Measurements from ENCODE around the gene ULK2. TPM values are rescaled to one million over a fixed set of nuclear protein-coding genes. Genes with fewer than 3 reads are reported as not detected.

Gene ULK2
- total RNA-seq, 1 experiment from 2014 or later = 12.7 TPM

DNA sequence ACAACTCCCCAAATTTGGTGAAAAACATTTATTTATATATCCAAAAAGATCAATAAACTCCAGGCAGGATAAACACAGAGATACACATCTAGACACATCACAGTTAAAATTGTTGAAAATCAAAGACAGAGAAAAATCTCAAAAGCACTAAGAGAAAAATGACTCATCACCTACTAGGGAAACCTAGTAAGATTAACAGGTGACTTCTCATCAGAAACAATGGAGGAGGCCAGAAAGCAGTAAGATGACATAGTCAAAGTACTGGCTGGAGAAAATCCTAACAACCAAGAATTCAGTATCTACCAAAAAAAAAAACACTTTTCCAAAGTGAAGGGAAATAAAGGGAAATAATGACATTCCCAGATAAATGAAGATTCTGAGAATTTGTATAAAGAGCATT, 33.8 kb downstream of the ULK2 start:
- H3K36me3 ChIP-seq (ENCODE audit: control insufficient read depth in 1 of 2, insufficient read depth in 2 of 2, low read length in 2 of 2) = no peaks in the 10 kb centered on the region
- ChIA-PET CTCF (no interaction called here), RAD21 (ENCODE audit: low non-redundant PET in 1 of 2, low total read pairs in 2 of 2, uncharacterized antibody in 2 of 2, unreplicated experiment in 2 of 2) (no interaction called here), POLR2A (no interaction called here)
- intact Hi-C loops (cut with micrococcal nuclease) = no loop called here
- H4K20me1 ChIP-seq (ENCODE audit: insufficient read depth) = no peaks in the 10 kb centered on the region
- H3K9ac ChIP-seq (ENCODE audit: low read length) = no peak overlapping the region
- no peaks in the 10 kb centered on the region for H3K79me2 ChIP-seq (ENCODE audit: insufficient read depth, low read length)
- BruUV-seq (replicated peaks) = no TSS peak
- ATAC-seq (no peak), DNase-seq (ENCODE audit: low read depth, low spot score) (no peak)
- TF ChIP-seq, protein P1, sequence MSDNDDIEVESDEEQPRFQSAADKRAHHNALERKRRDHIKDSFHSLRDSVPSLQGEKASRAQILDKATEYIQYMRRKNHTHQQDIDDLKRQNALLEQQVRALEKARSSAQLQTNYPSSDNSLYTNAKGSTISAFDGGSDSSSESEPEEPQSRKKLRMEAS (IDR thresholded peaks at IDR 0.05) = no peak
- TF ChIP-seq, protein P2, sequence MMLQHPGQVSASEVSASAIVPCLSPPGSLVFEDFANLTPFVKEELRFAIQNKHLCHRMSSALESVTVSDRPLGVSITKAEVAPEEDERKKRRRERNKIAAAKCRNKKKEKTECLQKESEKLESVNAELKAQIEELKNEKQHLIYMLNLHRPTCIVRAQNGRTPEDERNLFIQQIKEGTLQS (IDR thresholded peaks at IDR 0.05) = no peak
- no peak for TF ChIP-seq SP1 (IDR thresholded peaks at IDR 0.05; ENCODE audit: low read depth)
- TF ChIP-seq, protein P3, sequence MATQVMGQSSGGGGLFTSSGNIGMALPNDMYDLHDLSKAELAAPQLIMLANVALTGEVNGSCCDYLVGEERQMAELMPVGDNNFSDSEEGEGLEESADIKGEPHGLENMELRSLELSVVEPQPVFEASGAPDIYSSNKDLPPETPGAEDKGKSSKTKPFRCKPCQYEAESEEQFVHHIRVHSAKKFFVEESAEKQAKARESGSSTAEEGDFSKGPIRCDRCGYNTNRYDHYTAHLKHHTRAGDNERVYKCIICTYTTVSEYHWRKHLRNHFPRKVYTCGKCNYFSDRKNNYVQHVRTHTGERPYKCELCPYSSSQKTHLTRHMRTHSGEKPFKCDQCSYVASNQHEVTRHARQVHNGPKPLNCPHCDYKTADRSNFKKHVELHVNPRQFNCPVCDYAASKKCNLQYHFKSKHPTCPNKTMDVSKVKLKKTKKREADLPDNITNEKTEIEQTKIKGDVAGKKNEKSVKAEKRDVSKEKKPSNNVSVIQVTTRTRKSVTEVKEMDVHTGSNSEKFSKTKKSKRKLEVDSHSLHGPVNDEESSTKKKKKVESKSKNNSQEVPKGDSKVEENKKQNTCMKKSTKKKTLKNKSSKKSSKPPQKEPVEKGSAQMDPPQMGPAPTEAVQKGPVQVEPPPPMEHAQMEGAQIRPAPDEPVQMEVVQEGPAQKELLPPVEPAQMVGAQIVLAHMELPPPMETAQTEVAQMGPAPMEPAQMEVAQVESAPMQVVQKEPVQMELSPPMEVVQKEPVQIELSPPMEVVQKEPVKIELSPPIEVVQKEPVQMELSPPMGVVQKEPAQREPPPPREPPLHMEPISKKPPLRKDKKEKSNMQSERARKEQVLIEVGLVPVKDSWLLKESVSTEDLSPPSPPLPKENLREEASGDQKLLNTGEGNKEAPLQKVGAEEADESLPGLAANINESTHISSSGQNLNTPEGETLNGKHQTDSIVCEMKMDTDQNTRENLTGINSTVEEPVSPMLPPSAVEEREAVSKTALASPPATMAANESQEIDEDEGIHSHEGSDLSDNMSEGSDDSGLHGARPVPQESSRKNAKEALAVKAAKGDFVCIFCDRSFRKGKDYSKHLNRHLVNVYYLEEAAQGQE (IDR thresholded peaks at IDR 0.05; ENCODE audit: low read depth) = no peak
- TF ChIP-seq SRF (IDR thresholded peaks at IDR 0.05; ENCODE audit: low read depth) = no peak
- no peak for TF ChIP-seq ELF1 (IDR thresholded peaks at IDR 0.05; ENCODE audit: borderline replicate concordance, low read depth)
- no peak for TF ChIP-seq SIN3A (IDR thresholded peaks at IDR 0.05; ENCODE audit: low read depth)
- no peak overlapping the region for H3K4me2 ChIP-seq (ENCODE audit: low read length)
- H3K4me3 ChIP-seq (replicated peaks in 1 of 2; ENCODE audit: low read depth in 1 of 2, low read length in 2 of 2) = no peak overlapping the region
- no peaks in the 10 kb centered on the region for H3K4me1 ChIP-seq (ENCODE audit: control insufficient read depth in 1 of 2, insufficient read depth in 2 of 2, low read length in 2 of 2)
- no peaks in the 10 kb centered on the region for H3K9me2 ChIP-seq (ENCODE audit: insufficient read depth)
- no peak overlapping the region for H2AFZ ChIP-seq (ENCODE audit: low read depth, low read length, poor library complexity, severe bottlenecking)
- no peaks in the 10 kb centered on the region for H3K9me3 ChIP-seq (ENCODE audit: control insufficient read depth in 1 of 2, insufficient read depth in 1 of 2, low read depth in 1 of 2, low read length in 2 of 2)
- H3K27ac ChIP-seq (ENCODE audit: low read depth, low read length) = no peak overlapping the region
- no peaks in the 10 kb centered on the region for H3K27me3 ChIP-seq (ENCODE audit: insufficient read depth, low read length)

DNA sequence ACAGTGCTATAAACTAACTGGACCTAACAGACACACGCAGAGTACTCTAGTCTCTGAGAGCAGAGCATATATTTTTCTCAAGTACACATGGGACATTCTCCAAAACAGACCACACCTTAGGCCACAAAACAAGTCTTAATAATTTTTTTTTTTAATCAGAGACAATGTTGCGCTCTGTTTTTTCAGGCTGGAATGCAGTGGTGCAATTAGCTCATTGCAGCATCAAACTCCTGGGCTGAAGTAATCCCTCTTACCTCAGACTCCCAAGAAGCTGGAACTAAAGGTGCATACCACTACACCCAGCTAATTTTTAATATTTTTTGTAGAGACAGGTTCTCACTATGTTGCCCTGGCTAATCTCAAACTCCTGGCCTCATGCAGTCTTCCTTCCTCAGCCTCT, 37.7 kb downstream of the ULK2 start:
- TF ChIP-seq SP1 (IDR thresholded peaks at IDR 0.05; ENCODE audit: low read depth) = no peak
- no peak for TF ChIP-seq FOSL1 (IDR thresholded peaks at IDR 0.05; ENCODE audit: low read depth)
- TF ChIP-seq ELF1 (IDR thresholded peaks at IDR 0.05; ENCODE audit: borderline replicate concordance, low read depth) = no peak
- TF ChIP-seq, protein P4, sequence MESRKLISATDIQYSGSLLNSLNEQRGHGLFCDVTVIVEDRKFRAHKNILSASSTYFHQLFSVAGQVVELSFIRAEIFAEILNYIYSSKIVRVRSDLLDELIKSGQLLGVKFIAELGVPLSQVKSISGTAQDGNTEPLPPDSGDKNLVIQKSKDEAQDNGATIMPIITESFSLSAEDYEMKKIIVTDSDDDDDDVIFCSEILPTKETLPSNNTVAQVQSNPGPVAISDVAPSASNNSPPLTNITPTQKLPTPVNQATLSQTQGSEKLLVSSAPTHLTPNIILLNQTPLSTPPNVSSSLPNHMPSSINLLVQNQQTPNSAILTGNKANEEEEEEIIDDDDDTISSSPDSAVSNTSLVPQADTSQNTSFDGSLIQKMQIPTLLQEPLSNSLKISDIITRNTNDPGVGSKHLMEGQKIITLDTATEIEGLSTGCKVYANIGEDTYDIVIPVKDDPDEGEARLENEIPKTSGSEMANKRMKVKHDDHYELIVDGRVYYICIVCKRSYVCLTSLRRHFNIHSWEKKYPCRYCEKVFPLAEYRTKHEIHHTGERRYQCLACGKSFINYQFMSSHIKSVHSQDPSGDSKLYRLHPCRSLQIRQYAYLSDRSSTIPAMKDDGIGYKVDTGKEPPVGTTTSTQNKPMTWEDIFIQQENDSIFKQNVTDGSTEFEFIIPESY (IDR thresholded peaks at IDR 0.05; ENCODE audit: extremely low read depth, insufficient replicate concordance, low read length) = no peak
- TF ChIP-seq JUND (IDR thresholded peaks at IDR 0.05) = no peak
- CTCF ChIA-PET = no interaction called here
- Histone ChIP-seq H3K36me3 (ENCODE audit: control insufficient read depth in 1 of 2, insufficient read depth in 2 of 2, low read length in 2 of 2) (no peaks in the 10 kb centered on the region), H3K79me2 (ENCODE audit: insufficient read depth, low read length) (no peaks in the 10 kb centered on the region), H3K9me2 (ENCODE audit: insufficient read depth) (no peaks in the 10 kb centered on the region), H3K4me1 (ENCODE audit: control insufficient read depth in 1 of 2, insufficient read depth in 2 of 2, low read length in 2 of 2) (no peaks in the 10 kb centered on the region), H3K9ac (ENCODE audit: low read length) (no peak overlapping the region), H3K4me3 (replicated peaks in 1 of 2; ENCODE audit: low read depth in 1 of 2, low read length in 2 of 2) (no peak overlapping the region), H4K20me1 (ENCODE audit: insufficient read depth) (no peaks in the 10 kb centered on the region), H3K4me2 (ENCODE audit: low read length) (no peak overlapping the region), H3K9me3 (ENCODE audit: control insufficient read depth in 1 of 2, insufficient read depth in 1 of 2, low read depth in 1 of 2, low read length in 2 of 2) (no peaks in the 10 kb centered on the region), H3K27ac (ENCODE audit: low read depth, low read length) (no peak overlapping the region), H2AFZ (ENCODE audit: low read depth, low read length, poor library complexity, severe bottlenecking) (no peak overlapping the region), H3K27me3 (ENCODE audit: insufficient read depth, low read length) (no peaks in the 10 kb centered on the region)
- ATAC-seq = no peak
- BruUV-seq (replicated peaks) = no TSS peak
- RAD21 ChIA-PET (ENCODE audit: low non-redundant PET in 1 of 2, low total read pairs in 2 of 2, uncharacterized antibody in 2 of 2, unreplicated experiment in 2 of 2) = no interaction called here
- no peak for DNase-seq (ENCODE audit: low read depth, low spot score)
- intact Hi-C loops (cut with micrococcal nuclease) = no loop called here
- POLR2A ChIA-PET = no interaction called here
